Measurements from ENCODE around the gene KCNQ1OT1.

DNA sequence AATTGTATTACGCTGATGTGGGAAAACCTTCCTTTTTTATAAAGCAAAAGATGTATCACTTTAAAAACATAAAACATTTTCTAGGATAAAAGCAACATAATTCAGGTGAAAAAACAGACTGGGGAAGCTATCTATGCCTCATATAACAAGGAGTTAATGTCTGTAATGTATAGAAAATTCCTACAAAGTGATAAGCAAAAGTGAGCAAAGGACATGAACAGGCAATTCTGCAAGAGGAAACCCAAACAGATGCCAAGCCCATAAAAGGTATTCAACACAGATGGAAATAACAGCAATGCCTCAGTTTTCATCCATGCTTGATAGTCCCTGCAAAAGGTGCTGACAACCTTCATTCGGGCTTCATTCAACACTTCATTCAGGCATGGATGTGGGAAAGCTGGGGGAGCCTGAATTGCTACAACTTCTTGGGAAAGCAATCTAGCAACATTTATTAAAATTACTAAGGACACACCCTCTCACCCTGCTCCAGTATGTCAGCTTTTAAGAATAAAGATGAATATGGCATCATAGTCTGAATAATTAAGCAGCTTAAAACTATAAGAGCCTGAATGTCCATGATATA lies 39.3 kb downstream of the KCNQ1OT1 start:
- TF ChIP-seq CTCF (IDR thresholded peaks at IDR 0.05) (no peak), POLR2A (IDR thresholded peaks at IDR 0.05) (no peak)

Measured in adrenal gland (tissue), 5 donors.